SJSA1 (cell line): ENCODE measurements around the gene JAKMIP1. TPM values are rescaled to one million over a fixed set of nuclear protein-coding genes. Genes with fewer than 3 reads are reported as not detected.
"Not testable (repeated sequence)": the region's sequence is repeated elsewhere in the genome, so short reads cannot be mapped to it uniquely, and the experiment has no call there.

Experiments
- DNase-seq, 2 experiments: peaks; one replicate each; pipeline ENCODE4 v3.0.0-alpha.2; 2015 to 2020; ENCODE audit warnings: low spot score in 2 of 2, low read depth in 1 of 2
- H3K27ac ChIP-seq: fragments of 250-450 bp; sonication (Bioruptor Pico); 2 replicates; pipeline ENCODE4 v1.5.1; 2020; ENCODE audit warnings: mild to moderate bottlenecking, moderate library complexity
- H3K27me3 ChIP-seq: fragments of 250-450 bp; sonication (Bioruptor Pico); replicated peaks from 2 replicates; pipeline ENCODE4 v1.5.1; 2020; ENCODE audit warnings: mild to moderate bottlenecking, moderate library complexity
- H3K36me3 ChIP-seq: fragments of 250-450 bp; sonication (Bioruptor Pico); 2 replicates; pipeline ENCODE4 v1.5.1; 2020; ENCODE audit warnings: mild to moderate bottlenecking
- H3K4me1 ChIP-seq: fragments of 250-450 bp; sonication (Bioruptor Pico); replicated peaks from 2 replicates; pipeline ENCODE4 v1.6.1; 2021; ENCODE audit warnings: mild to moderate bottlenecking
- H3K4me3 ChIP-seq: fragments of 250-450 bp; sonication (Bioruptor Pico); 2 replicates; pipeline ENCODE4 v1.5.1; 2020; ENCODE audit warnings: mild to moderate bottlenecking
- H3K9me3 ChIP-seq: fragments of 250-450 bp; sonication (Bioruptor Pico); replicated peaks from 2 replicates; pipeline ENCODE4 v1.5.1; 2020; ENCODE audit warnings: mild to moderate bottlenecking
- total RNA-seq: library from RNA; depleted of rRNA; stranded (reverse); fragments of >200 nt; shearing (Covaris generic); gene quantifications from 2 replicates; pipeline ENCODE4 v1.2.3, GENCODE V29; 2014

The JAKMIP1 gene
- total RNA-seq, 1 experiment from 2014 or later: not detected

GRCh38 chr4:6221851-6222760 is 21.8 kb upstream of the JAKMIP1 start:
- no peak for DNase-seq
- H3K9me3 ChIP-seq: no peaks in the 10 kb centered on the region
- no peak overlapping the region for H3K4me3 ChIP-seq
- no peaks in the 10 kb centered on the region for H3K4me1 ChIP-seq
- H3K27me3 ChIP-seq: no peaks in the 10 kb centered on the region
- H3K27ac ChIP-seq: no peak overlapping the region
- no peaks in the 10 kb centered on the region for H3K36me3 ChIP-seq

DNA sequence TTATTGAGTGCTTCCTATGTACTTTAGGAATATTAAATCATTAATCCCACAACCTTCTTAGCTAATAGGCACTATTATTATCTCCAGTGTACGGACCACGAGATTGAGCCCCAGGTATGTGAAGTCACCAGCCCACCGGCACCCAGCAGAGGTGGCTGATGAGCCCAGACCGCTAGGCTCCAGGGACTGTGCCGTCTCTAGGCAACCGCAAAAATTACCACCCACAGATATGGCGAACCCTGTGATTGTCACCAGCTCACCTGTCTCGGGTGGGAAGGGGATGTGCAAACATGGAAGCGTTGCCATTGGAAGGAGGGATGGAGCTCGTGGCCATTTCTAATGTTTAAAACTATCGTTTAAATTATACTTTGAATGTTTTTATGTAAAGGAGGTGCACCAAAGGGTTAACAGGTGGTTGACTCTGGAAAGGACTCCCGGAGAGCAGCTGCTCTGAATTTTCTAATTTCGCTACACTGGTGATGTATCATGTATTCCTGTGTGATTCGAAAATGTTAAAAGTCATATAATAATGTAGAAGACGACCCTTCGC is 21.0 kb upstream of the JAKMIP1 start:
- no peaks in the 10 kb centered on the region for H3K27me3 ChIP-seq
- no peaks in the 10 kb centered on the region for H3K4me1 ChIP-seq
- no peaks in the 10 kb centered on the region for H3K36me3 ChIP-seq
- no peak overlapping the region for H3K27ac ChIP-seq
- H3K9me3 ChIP-seq: no peaks in the 10 kb centered on the region
- DNase-seq: no peak
- no peak overlapping the region for H3K4me3 ChIP-seq

- H3K4me3 ChIP-seq: no peak overlapping the region
- no peaks in the 10 kb centered on the region for H3K4me1 ChIP-seq
- no peaks in the 10 kb centered on the region for H3K27me3 ChIP-seq
- H3K27ac ChIP-seq: no peak overlapping the region
- H3K9me3 ChIP-seq: no peaks in the 10 kb centered on the region
- DNase-seq: no peak
- no peaks in the 10 kb centered on the region for H3K36me3 ChIP-seq
Measured at GRCh38 chr4:6217716-6218381, 17.5 kb upstream of the JAKMIP1 start.

GRCh38 chr4:6216588-6216987 is 16.2 kb upstream of the JAKMIP1 start:
- Histone ChIP-seq H3K36me3 (no peaks in the 10 kb centered on the region), H3K9me3 (no peaks in the 10 kb centered on the region), H3K27me3 (no peaks in the 10 kb centered on the region), H3K4me1 (no peaks in the 10 kb centered on the region), H3K27ac (no peak overlapping the region), H3K4me3 (no peak overlapping the region)
- DNase-seq: no peak

- no peak for DNase-seq
- Histone ChIP-seq H3K9me3 (no peaks in the 10 kb centered on the region), H3K4me1 (no peaks in the 10 kb centered on the region)
Measured at GRCh38 chr4:6209921-6210320, 9.6 kb upstream of the JAKMIP1 start.

DNA sequence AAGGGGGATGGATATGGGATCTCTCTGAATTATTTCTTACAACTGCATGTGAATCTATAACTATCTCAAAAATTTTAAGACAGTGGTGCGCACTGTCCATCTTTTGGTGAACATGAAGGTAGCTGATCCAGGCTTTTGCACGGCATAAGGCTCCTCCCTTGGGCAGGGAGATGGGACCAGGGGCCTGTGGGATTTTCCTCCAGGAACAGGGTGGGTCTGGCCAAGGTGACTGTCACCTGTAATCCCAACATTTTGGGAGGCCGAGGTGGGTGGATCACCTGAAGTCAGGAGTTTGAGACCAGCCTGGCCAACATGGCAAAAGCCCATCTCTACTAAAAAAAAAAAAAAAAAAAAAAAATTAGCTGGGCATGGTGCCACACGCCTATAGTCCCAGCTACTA is 8.9 kb upstream of the JAKMIP1 start:
- not testable (repeated sequence) for H3K27me3 ChIP-seq, H3K9me3 ChIP-seq, H3K36me3 ChIP-seq, H3K4me3 ChIP-seq, DNase-seq, H3K27ac ChIP-seq, H3K4me1 ChIP-seq

More at GRCh38 chr4:6209921-6210320, 9.6 kb upstream of the JAKMIP1 start:
- H3K27me3 ChIP-seq: no peaks in the 10 kb centered on the region
- H3K4me3 ChIP-seq: no peak overlapping the region
- H3K27ac ChIP-seq: no peak overlapping the region
- no peaks in the 10 kb centered on the region for H3K36me3 ChIP-seq

- no peak for DNase-seq
- Histone ChIP-seq H3K27ac (no peak overlapping the region), H3K9me3 (no peaks in the 10 kb centered on the region), H3K27me3 (no peaks in the 10 kb centered on the region), H3K36me3 (no peaks in the 10 kb centered on the region), H3K4me1 (no peaks in the 10 kb centered on the region), H3K4me3 (no peak overlapping the region)
Measured at GRCh38 chr4:6208416-6208815, 8.1 kb upstream of the JAKMIP1 start.

- Histone ChIP-seq H3K4me1 (no peaks in the 10 kb centered on the region), H3K9me3 (no peaks in the 10 kb centered on the region)
- no peak for DNase-seq
Measured at GRCh38 chr4:6207602-6208001, 7.3 kb upstream of the JAKMIP1 start.

DNA sequence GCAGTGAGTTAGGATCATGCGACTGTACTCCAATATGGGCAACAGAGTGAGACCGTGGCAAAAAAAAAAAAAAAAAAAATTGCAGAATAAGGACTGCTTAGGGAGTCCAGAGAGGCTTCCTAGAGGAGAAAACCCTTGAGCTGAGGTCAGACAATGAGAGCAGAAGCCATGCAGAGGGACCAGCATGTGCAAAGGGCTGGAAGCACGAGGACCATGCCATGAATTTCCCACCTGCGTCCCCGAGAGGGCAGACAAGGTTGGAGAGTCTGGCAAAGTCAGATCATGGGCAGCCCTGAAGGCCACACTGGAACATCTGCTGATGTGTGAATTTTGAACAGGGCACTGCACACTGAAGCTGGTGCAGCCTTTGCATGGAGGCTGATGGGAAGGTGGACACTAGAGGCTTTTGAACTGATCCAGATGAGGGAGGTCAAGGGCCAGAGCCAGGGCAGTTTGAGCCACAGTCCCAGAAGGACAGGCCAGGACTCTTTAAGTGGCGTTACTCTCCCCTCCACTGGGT is 6.5 kb upstream of the JAKMIP1 start:
- Histone ChIP-seq H3K36me3 (no peaks in the 10 kb centered on the region), H3K4me1 (no peaks in the 10 kb centered on the region), H3K4me3 (no peak overlapping the region), H3K27me3 (no peaks in the 10 kb centered on the region), H3K27ac (no peak overlapping the region), H3K9me3 (no peaks in the 10 kb centered on the region)
- no peak for DNase-seq

More at GRCh38 chr4:6207602-6208001, 7.3 kb upstream of the JAKMIP1 start:
- no peak overlapping the region for H3K27ac ChIP-seq
- H3K27me3 ChIP-seq: no peaks in the 10 kb centered on the region
- H3K36me3 ChIP-seq: no peaks in the 10 kb centered on the region
- no peak overlapping the region for H3K4me3 ChIP-seq

DNA sequence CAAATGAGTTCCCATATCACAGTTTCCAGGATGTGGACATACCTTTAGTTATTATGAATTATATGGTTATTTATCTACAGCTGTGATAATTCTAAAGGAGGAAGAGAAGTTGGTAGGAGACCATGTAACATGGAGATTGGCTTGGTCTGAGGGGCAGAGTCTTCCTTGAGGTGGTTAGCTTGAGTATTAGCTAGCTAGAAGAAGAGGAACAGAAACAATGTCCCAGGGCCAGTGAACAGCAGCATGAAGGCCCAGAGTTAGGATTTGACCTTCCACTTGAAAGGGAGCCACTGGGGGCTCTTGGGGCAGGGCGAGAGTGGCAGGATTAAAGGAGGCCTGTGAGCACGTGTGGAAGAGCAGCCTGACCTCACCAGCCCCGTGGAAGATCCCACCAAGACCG is 5.6 kb upstream of the JAKMIP1 start:
- Histone ChIP-seq H3K27ac (no peak overlapping the region), H3K4me1 (no peaks in the 10 kb centered on the region), H3K27me3 (peaks cover 1% of the 10 kb centered on the region; the same call in 1 of the 2 replicates), H3K4me3 (no peak overlapping the region), H3K9me3 (no peaks in the 10 kb centered on the region), H3K36me3 (no peaks in the 10 kb centered on the region)
- no peak for DNase-seq

DNA sequence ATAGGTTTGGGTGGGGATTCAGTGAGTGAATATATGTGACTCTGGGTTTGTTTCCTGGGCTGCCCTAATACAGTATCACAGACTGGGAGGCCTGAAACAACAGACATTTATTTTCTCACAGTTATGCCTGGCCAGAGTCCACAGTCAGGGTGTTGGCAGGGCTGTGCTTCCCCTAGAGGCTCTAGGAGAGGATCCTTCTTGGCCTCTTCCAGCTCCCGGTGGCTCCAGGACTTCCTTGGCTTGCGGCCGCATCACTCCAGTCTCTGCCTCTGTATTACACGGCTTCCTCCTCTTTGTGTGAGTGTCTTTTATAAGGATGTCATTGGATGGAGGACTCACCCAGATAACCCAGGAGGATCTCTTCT is 5.2 kb upstream of the JAKMIP1 start:
- no peaks in the 10 kb centered on the region for H3K36me3 ChIP-seq
- H3K27me3 ChIP-seq: peaks cover 5% of the 10 kb centered on the region; the same call in 1 of the 2 replicates
- no peak overlapping the region for H3K27ac ChIP-seq
- no peak overlapping the region for H3K4me3 ChIP-seq
- no peaks in the 10 kb centered on the region for H3K9me3 ChIP-seq
- no peak for DNase-seq
- H3K4me1 ChIP-seq: no peaks in the 10 kb centered on the region

- no peaks in the 10 kb centered on the region for H3K9me3 ChIP-seq
- peaks cover 5% of the 10 kb centered on the region; the same call in 1 of the 2 replicates for H3K27me3 ChIP-seq
- H3K27ac ChIP-seq: no peak overlapping the region
- no peak for DNase-seq
- H3K4me1 ChIP-seq: 0 out of 2 replicates have a peak, but pooled peaks cover 2% of the 10 kb centered on the region
- H3K4me3 ChIP-seq: no peak overlapping the region
- no peaks in the 10 kb centered on the region for H3K36me3 ChIP-seq
Measured at GRCh38 chr4:6204871-6205566, 4.7 kb upstream of the JAKMIP1 start.

- 0 out of 2 replicates have a peak, but pooled peaks cover 3% of the 10 kb centered on the region for H3K4me1 ChIP-seq
- H3K27ac ChIP-seq: no peak overlapping the region
- no peaks in the 10 kb centered on the region for H3K9me3 ChIP-seq
- no peak overlapping the region for H3K4me3 ChIP-seq
- DNase-seq: no peak
- peaks cover 5% of the 10 kb centered on the region; the same call in 1 of the 2 replicates for H3K27me3 ChIP-seq
- H3K36me3 ChIP-seq: no peaks in the 10 kb centered on the region
Measured at GRCh38 chr4:6204098-6204497, 3.7 kb upstream of the JAKMIP1 start.
